Measurements from ENCODE around the gene ZMYM4.
"Not testable (repeated sequence)": the region's sequence is repeated elsewhere in the genome, so short reads cannot be mapped to it uniquely, and the experiment has no call there.

ZMYM4 gene

DNA sequence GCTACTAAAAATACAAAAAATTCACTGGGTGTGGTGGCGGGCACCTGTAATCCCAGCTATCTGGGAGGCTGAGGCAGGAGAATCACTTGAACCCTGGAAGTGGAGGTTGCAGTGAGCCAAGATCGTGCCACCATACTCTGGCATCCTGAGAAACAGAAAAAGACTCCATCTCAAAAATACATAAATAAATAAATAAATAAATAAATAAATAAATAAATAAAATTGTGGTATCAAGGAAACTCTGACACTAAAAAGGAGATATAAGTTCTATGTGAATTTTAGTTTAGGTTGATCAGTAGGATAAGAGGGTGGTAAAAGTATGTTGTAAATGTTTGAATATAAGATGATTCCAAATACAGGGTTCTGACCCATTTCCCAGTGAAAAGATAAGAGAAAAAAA is 63.1 kb downstream of the ZMYM4 start:
- not testable (repeated sequence) for DNase-seq

DNA sequence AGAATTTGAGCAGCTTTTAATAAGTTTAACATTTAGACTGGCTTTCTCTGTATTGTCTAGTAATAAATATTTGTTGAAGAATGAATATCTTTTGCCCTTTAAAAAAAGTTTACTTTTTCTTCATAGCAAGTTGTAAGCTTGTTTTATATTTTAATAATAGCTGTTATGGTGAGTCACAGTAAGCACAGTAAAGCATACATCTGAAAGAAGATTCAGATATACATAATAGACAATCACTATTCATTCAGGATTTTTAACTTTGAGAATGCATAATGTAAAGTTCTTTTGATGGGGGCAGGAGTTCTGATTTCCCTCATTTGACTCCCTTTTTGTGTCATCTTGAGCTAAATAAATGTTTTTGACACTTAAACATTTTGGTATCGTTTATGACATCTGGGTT is 66.0 kb downstream of the ZMYM4 start:
- no peak for DNase-seq

DNA sequence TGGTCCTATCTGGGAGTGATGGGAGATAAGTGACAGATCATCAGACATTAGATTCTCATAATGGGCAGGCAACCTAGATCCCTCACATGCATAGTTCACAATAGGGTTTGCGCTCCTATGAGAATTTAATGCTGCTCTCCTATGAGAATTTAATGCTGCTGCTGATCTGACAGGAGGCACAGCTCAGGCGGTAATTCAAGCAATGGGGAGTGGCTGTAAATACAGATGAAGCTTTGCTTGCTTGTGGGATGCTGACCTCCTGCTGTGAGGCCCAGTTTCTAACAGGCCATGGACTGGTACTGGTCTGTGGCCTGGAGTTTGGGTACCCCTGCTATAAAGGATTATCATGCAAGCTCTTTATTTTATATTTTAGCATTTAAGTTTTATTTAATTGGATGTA is 72.0 kb downstream of the ZMYM4 start:
- DNase-seq = no peak

DNA sequence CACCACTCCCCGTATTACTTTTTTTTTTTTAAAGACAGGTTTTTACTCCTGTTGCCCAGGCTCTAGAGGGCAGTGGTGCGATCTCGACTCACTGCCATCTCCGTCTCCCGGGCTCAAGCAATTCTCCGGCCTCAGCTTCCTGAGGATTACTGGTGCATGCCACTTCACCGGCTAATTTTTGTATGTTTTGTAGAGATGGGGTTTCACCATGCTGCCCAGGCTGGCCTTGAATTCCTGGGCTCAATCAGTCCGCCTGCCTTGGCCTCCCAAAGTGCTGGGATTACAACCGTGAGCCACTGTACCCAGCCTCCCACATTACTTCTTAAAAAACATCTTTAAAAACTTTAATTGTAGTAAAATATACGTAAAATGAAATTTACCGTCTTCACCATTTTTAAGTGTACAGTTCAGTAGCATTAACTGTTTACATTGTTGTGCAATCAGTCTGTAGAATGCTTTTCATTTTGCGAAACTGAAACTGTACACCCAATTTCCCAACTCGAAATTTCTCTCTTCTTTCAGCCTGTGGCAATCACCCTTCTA is 77.0 kb downstream of the ZMYM4 start:
- no peak for DNase-seq

DNA sequence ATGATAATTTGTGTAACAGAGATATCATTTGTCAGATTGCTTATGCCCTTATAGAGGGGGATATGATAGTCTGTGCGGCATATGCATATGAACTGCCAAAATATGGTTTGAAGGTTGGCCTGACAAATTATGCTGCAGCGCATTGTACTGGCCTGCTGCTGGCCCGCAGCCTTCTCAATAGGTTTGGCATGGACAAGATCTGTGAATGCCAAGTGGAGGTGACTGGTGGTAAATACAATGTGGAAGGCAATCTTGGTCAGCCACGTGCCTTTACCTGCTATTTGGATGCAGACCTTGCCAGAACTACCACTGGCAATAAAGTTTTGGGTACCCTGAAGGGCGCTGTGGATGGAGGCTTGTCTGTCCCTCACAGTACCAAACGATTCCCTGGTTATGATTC is 82.4 kb downstream of the ZMYM4 start:
- no peak for DNase-seq

DNA sequence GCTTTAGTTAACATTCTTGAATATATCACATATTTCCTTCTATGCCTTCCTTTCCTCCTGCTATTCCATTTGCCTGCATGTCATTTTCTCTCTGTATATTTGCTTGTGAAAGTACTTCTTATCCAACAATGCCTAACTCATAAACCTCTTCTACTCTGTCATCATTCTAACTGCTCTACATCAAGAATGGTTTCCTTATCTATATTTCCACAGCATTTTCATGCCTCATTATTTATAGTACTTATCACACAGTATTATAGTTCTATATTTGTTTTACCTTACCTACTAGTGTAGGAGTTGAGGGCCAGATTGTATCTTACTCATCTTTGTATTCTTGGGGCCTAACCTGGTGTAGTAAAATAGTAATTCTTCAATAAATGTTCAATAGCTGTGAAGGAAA is 91.5 kb downstream of the ZMYM4 start:
- no peak for DNase-seq

- no peak for DNase-seq
Measured at GRCh38 chr1:35361638-35362037, 93.1 kb downstream of the ZMYM4 start.

DNA sequence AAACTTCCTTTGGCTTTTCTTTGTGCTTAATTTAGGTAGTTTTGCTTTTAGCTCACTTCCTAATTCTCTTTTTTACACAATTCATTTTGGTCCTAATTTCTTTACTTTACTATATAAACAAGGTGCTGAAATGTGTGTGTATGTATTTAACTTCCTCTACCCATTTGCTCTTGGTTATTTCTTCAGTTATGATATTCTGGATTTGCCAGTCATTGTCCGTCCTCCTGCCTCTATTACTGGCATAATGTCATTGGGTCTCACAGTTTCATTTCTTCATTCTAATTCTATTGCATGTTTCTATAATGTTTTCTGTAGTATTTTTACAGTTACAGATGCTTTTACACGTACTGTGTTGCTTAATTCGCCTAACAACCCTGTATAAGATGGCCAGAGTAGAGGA is 96.2 kb downstream of the ZMYM4 start:
- DNase-seq = no peak

- no peak for DNase-seq
Measured at GRCh38 chr1:35367914-35368313, 99.4 kb downstream of the ZMYM4 start.

DNA sequence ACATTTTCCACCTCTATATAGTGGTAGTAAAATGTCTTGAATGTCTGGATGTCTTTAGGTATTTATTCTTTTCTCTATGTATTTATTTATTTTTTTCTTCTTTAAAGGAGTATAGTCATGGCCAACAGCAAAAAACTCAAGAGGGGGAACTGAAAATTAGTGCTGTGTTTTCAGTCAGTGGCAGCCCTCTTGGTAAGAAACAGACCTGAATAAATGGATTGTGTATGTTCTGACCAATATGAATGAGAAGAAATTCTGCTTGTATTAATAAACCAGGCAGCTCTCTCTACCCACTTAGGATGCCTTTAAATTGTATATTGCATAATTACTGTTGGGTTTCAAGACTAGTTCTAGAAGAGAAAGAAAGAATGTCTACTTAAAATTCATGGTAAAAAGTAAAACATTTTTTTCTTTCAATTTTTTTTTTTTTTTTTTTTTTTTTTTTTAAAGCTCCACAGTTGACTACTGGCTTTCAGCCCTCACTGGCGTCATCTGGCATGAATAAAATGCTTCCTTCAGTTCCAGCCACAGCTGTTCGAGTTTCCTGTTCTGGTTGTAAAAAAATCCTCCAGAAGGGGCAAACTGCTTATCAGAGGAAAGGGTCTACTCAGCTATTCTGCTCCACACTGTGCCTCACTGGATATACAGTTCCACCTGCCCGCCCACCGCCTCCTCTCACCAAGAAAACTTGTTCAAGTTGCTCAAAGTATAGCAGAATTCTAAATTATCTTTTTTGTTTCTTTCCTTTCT is 101.6 kb downstream of the ZMYM4 start:
- DNase-seq = no peak

- DNase-seq = no peak
Measured at GRCh38 chr1:35371506-35371905, 103.0 kb downstream of the ZMYM4 start.

- DNase-seq = no peak
Measured at GRCh38 chr1:35377555-35377954, 109.0 kb downstream of the ZMYM4 start.

DNA sequence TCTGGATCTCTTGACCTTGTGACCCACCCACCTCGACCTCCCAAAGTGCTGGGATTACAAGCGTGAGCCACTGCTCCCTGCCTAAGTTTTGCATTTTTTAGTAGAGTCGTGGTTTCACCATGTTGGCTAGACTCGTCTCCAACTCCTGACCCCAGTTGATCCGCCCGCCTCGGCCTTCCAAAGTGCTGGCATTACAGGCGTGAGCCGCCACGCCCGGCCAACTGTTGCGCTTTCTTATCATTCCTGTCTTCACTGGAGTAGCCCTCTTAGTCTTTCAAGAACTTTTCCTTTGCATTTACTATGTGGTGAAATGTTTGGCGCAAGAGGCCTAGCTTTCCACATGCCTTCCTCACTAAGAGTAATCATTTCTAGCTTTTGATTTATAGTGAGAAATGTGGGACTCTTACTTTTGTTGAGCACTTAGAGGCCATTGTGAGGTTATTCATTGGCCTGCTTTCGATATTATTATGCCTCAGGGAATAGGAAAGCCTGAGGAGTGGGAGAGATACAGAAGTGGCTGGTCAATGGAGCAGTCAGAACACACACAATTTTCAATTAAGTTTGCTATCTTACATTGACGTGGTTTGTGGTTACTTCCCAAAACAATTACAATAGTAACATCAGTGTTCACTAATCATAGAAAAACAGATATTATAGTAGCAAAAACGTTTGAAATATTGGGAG is 111.0 kb downstream of the ZMYM4 start:
- DNase-seq = no peak

DNA sequence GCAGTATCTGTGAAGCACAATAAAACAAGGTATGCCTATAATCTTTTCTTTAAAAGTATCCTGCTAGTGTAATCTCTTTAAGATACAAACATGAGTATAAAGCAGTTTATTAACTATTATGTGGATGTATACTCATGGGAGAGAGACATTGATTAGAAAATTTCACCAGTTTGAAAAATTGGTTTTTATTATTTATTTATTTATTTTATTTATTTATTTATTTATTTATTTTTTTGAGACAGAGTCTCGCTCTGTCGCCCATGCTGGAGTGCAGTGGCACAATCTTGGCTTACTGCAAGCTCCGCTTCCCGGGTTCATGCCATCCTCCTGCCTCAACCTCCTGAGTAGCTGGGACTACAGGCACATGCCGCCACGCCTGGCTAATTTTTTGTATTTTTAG is 111.6 kb downstream of the ZMYM4 start:
- DNase-seq = not testable (repeated sequence)

- DNase-seq = no peak
Measured at GRCh38 chr1:35382107-35382506, 113.6 kb downstream of the ZMYM4 start.

DNA sequence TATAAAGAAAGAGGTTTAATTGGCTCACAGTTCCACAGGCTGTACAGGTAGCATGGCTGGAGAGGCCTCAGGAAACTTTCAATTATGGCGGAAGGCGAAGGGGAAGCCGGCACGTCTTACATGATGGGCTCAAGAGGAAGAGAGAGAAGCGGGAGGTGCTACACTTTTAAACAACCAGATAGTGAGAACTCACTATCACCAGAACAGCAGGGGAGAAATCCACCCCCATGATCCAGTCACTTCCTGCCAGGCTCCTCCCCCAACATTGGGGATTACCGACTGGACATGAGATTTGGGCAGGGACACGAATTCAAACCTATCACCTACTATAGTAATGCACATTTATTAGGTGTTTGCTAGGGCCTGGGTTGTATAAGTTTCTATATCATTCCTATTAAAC is 117.8 kb downstream of the ZMYM4 start:
- DNase-seq = no peak

DNA sequence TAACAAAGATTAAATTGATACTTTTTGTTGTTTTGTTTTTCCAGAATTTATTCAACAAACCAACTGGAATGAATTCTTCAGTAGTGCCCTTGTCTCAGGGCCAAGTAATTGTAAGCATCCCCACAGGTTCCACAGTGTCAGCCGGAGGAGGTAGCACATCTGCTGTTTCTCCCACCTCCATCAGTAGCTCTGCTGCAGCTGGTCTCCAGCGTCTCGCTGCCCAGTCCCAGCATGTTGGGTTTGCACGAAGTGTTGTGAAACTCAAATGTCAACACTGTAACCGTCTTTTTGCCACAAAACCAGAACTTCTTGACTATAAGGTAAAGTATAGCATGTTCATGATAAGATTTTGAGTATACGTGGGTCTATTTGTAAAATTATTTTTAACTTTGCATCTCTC is 118.5 kb downstream of the ZMYM4 start:
- no peak for DNase-seq

DNA sequence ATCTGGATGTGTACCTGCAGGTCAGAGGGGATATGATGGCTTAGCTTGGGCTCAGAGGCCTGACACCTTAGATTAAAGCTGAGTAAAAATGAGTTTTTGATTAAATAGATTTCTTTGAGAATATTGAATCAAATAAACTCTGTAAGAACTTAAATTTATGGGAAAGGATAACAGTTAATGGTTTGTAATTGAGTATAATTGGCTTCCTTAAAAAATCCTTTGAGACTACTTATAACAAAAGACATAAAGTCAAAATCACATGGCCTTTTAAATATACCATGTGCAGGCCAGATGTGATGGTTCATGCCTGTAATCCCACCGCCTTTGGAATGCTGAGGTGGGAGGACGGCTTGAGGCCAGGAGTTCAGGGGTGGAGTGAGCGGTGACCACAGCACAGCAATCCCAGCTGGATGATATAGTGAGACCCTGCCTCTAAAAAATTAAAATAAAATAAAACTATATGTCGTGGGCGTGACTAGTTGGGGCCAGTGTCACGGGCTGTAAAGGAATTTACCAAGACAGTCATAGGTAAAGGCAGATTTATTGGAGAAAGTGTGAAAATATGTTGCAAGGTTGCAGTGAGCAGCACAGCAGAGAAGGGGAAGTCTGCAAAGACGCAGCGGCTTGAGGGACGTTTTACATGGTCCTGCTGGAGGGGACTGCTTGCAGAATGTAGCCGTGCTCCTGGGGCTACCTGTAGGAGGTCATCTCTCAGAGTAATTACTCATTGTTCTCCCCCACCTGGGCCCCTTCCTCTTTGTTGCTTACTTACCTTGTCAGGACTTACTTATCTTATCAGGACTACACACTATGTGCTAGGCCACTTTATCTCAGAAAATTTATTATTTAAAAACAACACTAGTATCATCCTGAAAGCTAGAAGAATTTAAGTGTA is 122.3 kb downstream of the ZMYM4 start:
- DNase-seq = no peak

DNA sequence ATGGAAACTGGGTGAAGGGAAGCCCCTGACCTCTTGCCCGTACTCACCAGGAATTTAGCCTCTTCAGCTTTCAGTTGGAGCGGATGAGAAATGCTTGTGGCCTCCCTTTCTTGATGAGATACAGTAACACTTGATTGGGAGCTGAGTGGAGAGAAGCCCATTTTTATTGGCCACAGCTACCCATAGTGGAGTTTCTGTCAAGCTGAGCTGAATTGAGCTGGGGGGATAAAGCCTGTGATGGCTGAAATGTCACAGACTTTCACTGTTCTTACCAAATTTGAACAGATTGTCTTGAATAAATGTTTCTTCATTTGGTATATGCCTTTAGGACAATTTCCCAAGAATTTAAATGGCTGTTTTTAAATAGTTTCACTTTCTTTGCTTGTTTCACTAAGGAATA is 125.9 kb downstream of the ZMYM4 start:
- no peak for DNase-seq

GRCh38 chr1:35398739-35399138 is 130.2 kb downstream of the ZMYM4 start:
- DNase-seq = no peak

GRCh38 chr1:35401049-35401448 is 132.5 kb downstream of the ZMYM4 start:
- DNase-seq = no peak

GRCh38 chr1:35406103-35406502 is 137.6 kb downstream of the ZMYM4 start:
- DNase-seq = no peak

- DNase-seq = no peak
Measured at GRCh38 chr1:35407743-35408142, 139.2 kb downstream of the ZMYM4 start.
